SK-N-MC (cell line): ENCODE data around the gene SNRK.

Experiments
- EZH2 ChIP-seq: fragments of 200-600 bp; sonication (generic); IDR thresholded peaks from one replicate; pipeline ENCODE4 v1.6.1; 2017; ENCODE audit warnings: antibody characterized with exemption
- FOXP2 ChIP-seq: optimal IDR thresholded peaks from 2 replicates; pipeline ENCODE3; 2011; ENCODE audit warnings: mild to moderate bottlenecking, moderate library complexity; ENCODE audit not compliant: insufficient read depth; ENCODE audit errors: extremely low read length, control extremely low read depth
- POLR2AphosphoS5 ChIP-seq: IDR thresholded peaks from 2 replicates; pipeline ENCODE4 v1.6.1; 2012; ENCODE audit warnings: mild to moderate bottlenecking, low read depth, low read length, borderline replicate concordance

- no peak for TF ChIP-seq EZH2
- no peak for TF ChIP-seq POLR2AphosphoS5
- TF ChIP-seq FOXP2, result no peak
These were observed 113.8 kb downstream of the SNRK start for GRCh38 chr3:43400167-43400566.
